Measurements from ENCODE around the gene CSNK2A3.

CSNK2A3 gene

GRCh38 chr11:11311169-11311568, 41.9 kb downstream of the CSNK2A3 start:
- no peaks in the 10 kb centered on the region for H3K36me3 Mint-ChIP-seq
- H3K27me3 Mint-ChIP-seq, result peaks cover 17 to 18% of the 10 kb centered on the region in 2 donors
- H3K27ac Mint-ChIP-seq, result no peak overlapping the region
- peaks cover 12 to 20% of the 10 kb centered on the region in 2 donors for H3K9me3 Mint-ChIP-seq
- H3K4me3 Mint-ChIP-seq, result no peak overlapping the region
- peaks cover 1 to 8% of the 10 kb centered on the region in 2 donors for H3K4me1 Mint-ChIP-seq
- DNase-seq, result peak; percentile 18
- ATAC-seq (replicated peaks), result peak; percentile 85 to 93

- no peak for DNase-seq
- Mint-ChIP-seq H3K27me3 (peaks cover 12% of the 10 kb centered on the region in 2 donors), H3K4me1 (peaks cover 1 to 8% of the 10 kb centered on the region in 2 donors), H3K36me3 (no peaks in the 10 kb centered on the region), H3K27ac (no peak overlapping the region), H3K4me3 (no peak overlapping the region), H3K9me3 (peaks cover 12 to 20% of the 10 kb centered on the region in 2 donors)
- ATAC-seq (replicated peaks), result no peak
Measured at GRCh38 chr11:11309906-11310305, 43.1 kb downstream of the CSNK2A3 start.

GRCh38 chr11:11308249-11308648, 44.8 kb downstream of the CSNK2A3 start:
- Mint-ChIP-seq H3K27ac (no peak overlapping the region), H3K9me3 (peaks cover 12 to 20% of the 10 kb centered on the region in 2 donors), H3K36me3 (no peaks in the 10 kb centered on the region), H3K27me3 (peaks cover 12 to 18% of the 10 kb centered on the region in 2 donors), H3K4me1 (peaks cover 2 to 8% of the 10 kb centered on the region in 2 donors), H3K4me3 (no peak overlapping the region)
- DNase-seq (no peak), ATAC-seq (replicated peaks) (no peak)

- ATAC-seq (replicated peaks) (no peak), DNase-seq (no peak)
- Mint-ChIP-seq H3K4me3 (no peak overlapping the region), H3K9me3 (peaks cover 12 to 18% of the 10 kb centered on the region in 2 donors), H3K27ac (no peak overlapping the region), H3K27me3 (peaks cover 18% of the 10 kb centered on the region in 2 donors), H3K4me1 (peaks cover 3 to 8% of the 10 kb centered on the region in 2 donors), H3K36me3 (no peaks in the 10 kb centered on the region)
Measured at GRCh38 chr11:11306855-11307254, 46.2 kb downstream of the CSNK2A3 start.

- peaks cover 0 to 1% of the 10 kb centered on the region in 2 donors for H3K4me1 Mint-ChIP-seq
- no peak overlapping the region for H3K4me3 Mint-ChIP-seq
- no peak overlapping the region for H3K27ac Mint-ChIP-seq
Measured at GRCh38 chr11:11304550-11304949, 48.5 kb downstream of the CSNK2A3 start.

GRCh38 chr11:11302565-11302964, 50.5 kb downstream of the CSNK2A3 start:
- DNase-seq (no peak), ATAC-seq (replicated peaks) (no peak)
- no peaks in the 10 kb centered on the region for H3K9me3 Mint-ChIP-seq
- no peak overlapping the region for H3K4me3 Mint-ChIP-seq
- no peaks in the 10 kb centered on the region for H3K36me3 Mint-ChIP-seq
- H3K27ac Mint-ChIP-seq, result no peak overlapping the region
- peaks cover 12 to 13% of the 10 kb centered on the region in 2 donors for H3K27me3 Mint-ChIP-seq
- peaks cover 0 to 1% of the 10 kb centered on the region in 2 donors for H3K4me1 Mint-ChIP-seq

More at GRCh38 chr11:11304550-11304949, 48.5 kb downstream of the CSNK2A3 start:
- DNase-seq (no peak), ATAC-seq (replicated peaks) (no peak)
- peaks cover under 1 to 8% of the 10 kb centered on the region in 2 donors for H3K9me3 Mint-ChIP-seq
- H3K36me3 Mint-ChIP-seq, result no peaks in the 10 kb centered on the region
- H3K27me3 Mint-ChIP-seq, result peaks cover 18 to 20% of the 10 kb centered on the region in 2 donors

All from stimulated activated naive B cell treated with anti-CD40 and anti-IgM and Interleukin-4, amounts not matched to agents 10 μg/mL and 1 μg/mL and 100 μg/mL, for 72 hours (primary cell).